C4-2B (cell line): ENCODE data around the gene PLCB3.

Experiments
- H3K27ac ChIP-seq: fragments of 450-650 bp; 2 replicates; pipeline ENCODE4 v1.5.1; 2017
- ZFX ChIP-seq: fragments of 450-650 bp; IDR thresholded peaks from 2 replicates; pipeline ENCODE4 v1.6.1; 2017
- TF ChIP-seq, protein P1 (sequence below): fragments of 450-650 bp; conservative IDR thresholded peaks from 2 replicates; pipeline ENCODE4 v1.5.1; 2017; ENCODE audit warnings: mild to moderate bottlenecking

Gene PLCB3

DNA sequence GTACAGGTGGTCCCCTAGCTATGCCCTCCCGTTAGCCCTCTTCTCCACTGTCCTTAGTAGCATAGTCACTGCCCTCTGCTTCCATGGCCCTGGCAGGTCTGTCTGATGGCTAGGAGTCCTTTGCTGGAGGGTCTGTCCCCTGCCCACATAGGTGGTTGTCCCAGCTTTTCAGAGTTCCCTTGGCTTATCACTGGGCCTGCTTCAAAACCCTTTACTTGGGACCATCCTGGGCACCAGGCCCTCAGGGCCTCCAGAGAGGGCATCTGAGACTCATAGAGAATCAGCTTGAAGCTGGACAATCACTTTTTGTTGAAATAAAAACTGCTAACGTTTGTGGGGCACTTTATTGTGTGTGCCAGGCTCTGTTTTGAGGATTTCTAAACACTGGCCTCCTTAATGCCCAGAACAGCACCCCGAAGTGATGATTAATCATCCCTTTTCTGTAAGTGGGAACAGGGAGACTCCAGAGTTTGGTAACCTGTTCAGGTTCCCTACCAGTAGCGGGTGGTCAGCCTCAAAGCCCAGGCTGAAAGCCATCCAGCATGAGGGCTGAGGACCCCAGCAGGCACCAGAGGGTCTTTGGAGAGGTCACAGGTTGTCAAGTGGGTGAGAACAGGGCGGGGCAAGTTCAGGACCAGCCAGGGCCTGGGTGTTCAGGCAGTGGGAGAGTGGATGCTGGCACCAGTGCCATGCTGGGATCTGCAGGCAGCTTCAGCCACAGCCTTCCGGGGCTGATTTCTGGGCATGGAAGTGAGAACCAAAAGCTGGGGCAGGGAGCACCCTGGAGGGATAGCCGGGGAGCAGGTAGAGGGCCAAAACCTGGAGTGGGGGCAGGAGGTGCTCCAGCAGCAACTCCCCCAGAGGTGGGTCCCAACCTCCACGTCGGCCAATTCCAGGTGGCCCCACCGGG lies 39.3 kb downstream of the PLCB3 start:
- H3K27ac ChIP-seq = no peak overlapping the region
- TF ChIP-seq, protein P1, sequence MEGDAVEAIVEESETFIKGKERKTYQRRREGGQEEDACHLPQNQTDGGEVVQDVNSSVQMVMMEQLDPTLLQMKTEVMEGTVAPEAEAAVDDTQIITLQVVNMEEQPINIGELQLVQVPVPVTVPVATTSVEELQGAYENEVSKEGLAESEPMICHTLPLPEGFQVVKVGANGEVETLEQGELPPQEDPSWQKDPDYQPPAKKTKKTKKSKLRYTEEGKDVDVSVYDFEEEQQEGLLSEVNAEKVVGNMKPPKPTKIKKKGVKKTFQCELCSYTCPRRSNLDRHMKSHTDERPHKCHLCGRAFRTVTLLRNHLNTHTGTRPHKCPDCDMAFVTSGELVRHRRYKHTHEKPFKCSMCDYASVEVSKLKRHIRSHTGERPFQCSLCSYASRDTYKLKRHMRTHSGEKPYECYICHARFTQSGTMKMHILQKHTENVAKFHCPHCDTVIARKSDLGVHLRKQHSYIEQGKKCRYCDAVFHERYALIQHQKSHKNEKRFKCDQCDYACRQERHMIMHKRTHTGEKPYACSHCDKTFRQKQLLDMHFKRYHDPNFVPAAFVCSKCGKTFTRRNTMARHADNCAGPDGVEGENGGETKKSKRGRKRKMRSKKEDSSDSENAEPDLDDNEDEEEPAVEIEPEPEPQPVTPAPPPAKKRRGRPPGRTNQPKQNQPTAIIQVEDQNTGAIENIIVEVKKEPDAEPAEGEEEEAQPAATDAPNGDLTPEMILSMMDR = no peak
- TF ChIP-seq ZFX = no peak

DNA sequence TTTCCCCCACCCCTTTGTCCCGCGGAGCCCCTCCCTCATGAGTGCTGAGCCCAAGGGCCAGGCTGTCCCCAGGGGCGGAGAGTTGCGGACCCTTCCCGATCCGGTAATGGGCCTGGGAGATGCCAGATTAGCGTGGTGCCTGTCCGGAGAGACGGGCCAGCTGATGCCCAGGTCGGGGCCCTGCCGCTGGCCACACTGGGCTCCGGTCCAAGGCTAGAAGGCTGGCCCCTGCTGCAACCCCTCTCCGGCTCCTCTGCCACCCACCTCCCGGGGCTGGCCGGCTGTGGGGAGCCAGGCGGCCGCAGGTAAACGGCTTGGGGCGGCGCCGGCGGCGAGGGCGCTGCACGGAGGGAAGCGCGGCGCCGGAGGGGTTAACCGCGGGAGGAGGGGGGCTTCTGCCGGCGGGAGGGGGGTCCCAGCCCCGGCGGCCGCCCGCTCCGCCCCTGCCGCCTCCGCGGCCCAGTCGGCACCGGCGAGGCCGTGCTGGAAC lies 40.0 kb downstream of the PLCB3 start, which contains the start of gene KCNK4:
KCNK4 (plus strand) TSS at position 41 of the 490 bp plus-strand sequence. CDS start 1,717 bp downstream, outside the sequence.
- no peak within 1 kb of the TSS for H3K27ac ChIP-seq
- TF ChIP-seq, protein P1 = no peak
- TF ChIP-seq ZFX = no peak

DNA sequence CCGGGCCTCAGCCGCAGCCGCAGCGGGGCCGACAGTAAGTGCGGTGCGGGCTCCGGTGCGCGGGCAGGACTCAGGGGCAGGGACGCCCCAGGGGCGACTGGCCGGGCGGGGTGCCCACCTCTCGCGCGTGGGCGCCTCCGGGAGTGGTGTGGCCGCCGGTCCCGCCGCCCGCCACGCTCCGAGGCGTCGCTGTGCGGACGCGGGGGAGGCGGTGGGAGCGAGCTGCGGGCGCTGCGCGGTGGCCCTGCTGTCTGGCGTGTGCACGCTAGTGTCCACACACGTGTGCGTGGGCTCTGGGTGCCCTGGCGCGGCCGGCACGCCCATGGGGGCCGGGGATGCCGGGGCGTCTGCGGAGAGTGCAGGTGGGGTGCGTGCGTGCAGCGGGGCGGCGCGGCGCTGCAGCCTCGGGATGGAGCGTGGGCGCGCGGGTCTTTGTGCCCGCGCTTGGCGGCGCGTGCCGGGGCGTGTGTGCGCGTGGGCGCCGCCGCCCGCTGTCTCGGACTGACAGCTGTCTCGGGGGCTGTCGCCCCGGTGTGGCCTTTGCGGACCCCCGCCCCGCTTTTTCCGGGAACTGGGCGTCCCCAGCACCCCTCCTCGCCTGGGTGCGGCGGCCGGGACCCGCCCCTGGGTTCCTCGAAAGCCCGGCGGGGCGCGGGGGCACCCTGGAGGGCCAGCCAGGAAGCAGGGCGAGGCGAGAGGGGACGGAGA lies 40.6 kb downstream of the PLCB3 start:
- TF ChIP-seq, protein P1 = no peak
- TF ChIP-seq ZFX = no peak
- H3K27ac ChIP-seq = no peak overlapping the region

DNA sequence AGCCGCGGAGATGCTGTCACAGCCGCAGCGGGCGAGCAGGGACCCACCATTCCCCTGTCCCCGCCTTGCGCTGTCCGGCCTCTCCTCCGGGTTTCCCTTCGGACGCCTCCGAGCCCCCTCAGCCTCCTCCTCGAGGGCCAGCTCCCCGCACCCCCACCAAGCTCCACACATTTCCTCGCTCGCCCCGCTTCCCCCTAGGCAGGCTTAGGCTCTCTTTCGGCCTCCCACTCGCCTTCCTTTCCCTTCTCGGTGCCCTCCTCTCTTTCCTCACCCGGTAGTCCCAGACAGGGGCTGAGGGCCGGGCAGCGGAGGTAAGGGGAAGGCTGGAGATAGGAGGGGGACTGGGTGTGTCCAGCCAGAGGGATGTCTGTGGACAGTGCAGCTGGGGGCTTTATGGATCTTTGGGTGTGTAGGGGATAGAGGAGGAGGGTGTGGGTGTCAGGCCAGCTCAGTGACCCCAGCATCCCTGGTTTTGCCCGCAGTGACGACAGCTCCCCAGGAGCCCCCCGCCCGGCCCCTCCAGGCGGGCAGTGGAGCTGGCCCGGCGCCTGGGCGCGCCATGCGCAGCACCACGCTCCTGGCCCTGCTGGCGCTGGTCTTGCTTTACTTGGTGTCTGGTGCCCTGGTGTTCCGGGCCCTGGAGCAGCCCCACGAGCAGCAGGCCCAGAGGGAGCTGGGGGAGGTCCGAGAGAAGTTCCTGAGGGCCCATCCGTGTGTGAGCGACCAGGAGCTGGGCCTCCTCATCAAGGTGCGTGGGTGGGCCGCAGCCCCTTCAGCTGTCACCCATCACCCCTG lies 41.3 kb downstream of the PLCB3 start:
- TF ChIP-seq, protein P1 = no peak
- no peak for TF ChIP-seq ZFX
- H3K27ac ChIP-seq = no peak overlapping the region

DNA sequence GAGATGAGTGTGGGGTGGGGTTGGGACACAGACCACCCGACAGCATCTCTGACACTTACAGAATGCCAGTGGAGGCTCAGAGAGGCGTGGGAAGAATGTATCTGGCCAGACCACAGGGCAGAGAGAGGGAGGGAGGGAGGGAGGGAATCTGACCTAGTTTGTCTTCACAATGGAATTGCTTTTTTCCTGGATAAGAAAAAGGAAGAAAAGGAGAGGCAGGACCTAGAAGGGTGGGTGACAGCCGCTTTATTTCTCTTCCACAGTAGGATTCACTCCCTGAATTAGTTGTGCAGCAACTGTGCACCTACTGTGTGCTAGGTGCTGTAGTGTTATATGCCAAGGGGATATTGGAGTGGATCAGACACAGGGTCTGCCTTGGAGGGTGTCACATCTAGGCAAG lies 43.4 kb downstream of the PLCB3 start:
- H3K27ac ChIP-seq = no peak overlapping the region
- TF ChIP-seq, protein P1 = no peak
- no peak for TF ChIP-seq ZFX

DNA sequence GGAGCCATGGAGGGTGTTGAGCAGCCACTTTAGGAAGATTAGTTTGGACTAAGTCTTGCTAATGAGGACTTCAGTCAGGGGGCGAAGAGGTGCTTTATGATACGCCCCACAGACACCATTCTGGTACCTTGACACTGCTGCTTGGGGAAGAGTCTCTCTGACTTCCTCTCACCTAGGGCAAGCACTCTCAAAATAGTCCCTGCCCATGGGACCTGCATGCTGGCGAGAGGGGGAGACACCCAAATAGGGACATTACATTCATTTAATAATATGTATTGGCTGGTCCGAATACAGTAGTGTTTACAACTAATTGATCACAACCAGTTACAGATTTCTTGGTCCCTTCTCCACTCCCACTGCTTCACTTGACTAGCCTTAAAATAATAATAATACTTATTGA lies 44.4 kb downstream of the PLCB3 start:
- H3K27ac ChIP-seq = no peak overlapping the region
- TF ChIP-seq ZFX = no peak

DNA sequence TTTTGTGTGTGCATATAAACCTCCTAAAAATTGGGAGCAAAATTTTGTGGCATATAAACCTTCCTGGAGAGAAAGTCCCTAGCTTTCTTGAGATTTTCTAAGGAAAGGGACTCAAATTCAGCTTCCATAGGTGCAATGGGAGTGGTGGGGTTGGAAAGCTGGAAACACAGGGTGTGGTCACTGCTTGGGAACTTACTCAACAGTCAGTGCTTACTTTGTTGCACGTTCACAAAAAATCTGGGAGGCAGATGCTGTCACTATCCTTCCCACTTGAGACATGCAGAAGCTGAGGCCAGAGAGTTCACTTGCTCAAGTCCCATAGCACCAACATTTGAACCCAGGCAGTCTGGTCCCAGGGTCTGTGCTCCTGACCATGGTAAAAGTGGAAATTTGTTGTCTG lies 44.9 kb downstream of the PLCB3 start:
- no peak overlapping the region for H3K27ac ChIP-seq
- no peak for TF ChIP-seq ZFX
- TF ChIP-seq, protein P1 = no peak
